K562 (cell line): ENCODE data around the gene ADAM15. TPM values are rescaled to one million over a fixed set of nuclear protein-coding genes. Genes with fewer than 3 reads are reported as not detected.

Experiments used
- CREM ChIP-seq: IDR thresholded peaks from 2 replicates; pipeline ENCODE4 v1.6.1; 2014; ENCODE audit warnings: antibody characterized with exemption, low read depth
- E2F8 ChIP-seq: fragments of 450-650 bp; IDR thresholded peaks from 2 replicates; pipeline ENCODE4 v1.7.1; 2018; ENCODE audit warnings: mild to moderate bottlenecking, low read depth; ENCODE audit not compliant: partially characterized antibody
- EP400 ChIP-seq: fragments of 450-650 bp; IDR thresholded peaks from 2 replicates; pipeline ENCODE4 v1.6.1; 2017; ENCODE audit warnings: antibody characterized with exemption, mild to moderate bottlenecking, moderate library complexity
- FOXP1 ChIP-seq: sonication (generic); formaldehyde crosslinking; IDR thresholded peaks from 2 replicates; pipeline ENCODE4 v1.8.0; 2022; ENCODE audit warnings: mild to moderate bottlenecking, missing genetic modification reagents
- HDAC1 ChIP-seq, 2 experiments: fragments of 450-650 bp; IDR thresholded peaks; 2 replicates each; pipeline ENCODE4 v1.6.1; 2016 to 2017; ENCODE audit warnings: inconsistent platforms in 1 of 2, mild to moderate bottlenecking in 1 of 2, moderate library complexity in 1 of 2
- HNRNPH1 ChIP-seq: fragments of 200-400 bp; formaldehyde crosslinking; optimal IDR thresholded peaks from 2 replicates; pipeline ENCODE3; 2017; ENCODE audit warnings: low read depth, mild to moderate bottlenecking, low read length, moderate library complexity
- MEF2A ChIP-seq: IDR thresholded peaks from 2 replicates; pipeline ENCODE4 v1.6.1; 2011; ENCODE audit warnings: low read depth, mild to moderate bottlenecking, low read length, moderate library complexity; ENCODE audit not compliant: control insufficient read depth
- NBN ChIP-seq: fragments of 450-650 bp; IDR thresholded peaks from 2 replicates; pipeline ENCODE4 v1.6.1; 2016; ENCODE audit warnings: low read depth, mild to moderate bottlenecking
- PHTF2 ChIP-seq: fragments of 250-450 bp; sonication (Bioruptor Pico); IDR thresholded peaks from 2 replicates; pipeline ENCODE4 v1.5.0; 2021; ENCODE audit warnings: mild to moderate bottlenecking
- RBBP5 ChIP-seq: fragments of 200-600 bp; sonication (generic); IDR thresholded peaks from 2 replicates; pipeline ENCODE4 v1.6.1; 2012; ENCODE audit warnings: borderline replicate concordance, mild to moderate bottlenecking, low read length, control low read depth, inconsistent platforms; ENCODE audit not compliant: insufficient read depth, poor library complexity, severe bottlenecking
- SMAD4 ChIP-seq: fragments of 250-450 bp; sonication (Bioruptor Pico); conservative IDR thresholded peaks from 2 replicates; pipeline ENCODE4 v1.8.0; 2021; ENCODE audit warnings: inconsistent platforms, mild to moderate bottlenecking, moderate library complexity
- SP1 ChIP-seq: sonication (generic); formaldehyde crosslinking; IDR thresholded peaks from 2 replicates; pipeline ENCODE4 v1.8.1; 2022; ENCODE audit warnings: mild to moderate bottlenecking, missing genetic modification reagents
- UBTF ChIP-seq, 2 experiments: IDR thresholded peaks; 2 replicates each; pipeline ENCODE4 v1.6.1; 2012; ENCODE audit warnings: improper control_type of control experiment in 2 of 2, low read depth in 2 of 2, low read length in 2 of 2, borderline replicate concordance in 1 of 2
- ZNF121 ChIP-seq: sonication (generic); formaldehyde crosslinking; conservative IDR thresholded peaks from 2 replicates; pipeline ENCODE4 v1.8.0; 2022; ENCODE audit warnings: missing genetic modification reagents
- ZNF324 ChIP-seq: fragments of 250-450 bp; sonication (Bioruptor Pico); IDR thresholded peaks from 2 replicates; pipeline ENCODE4 v1.4.0; 2020; ENCODE audit warnings: mild to moderate bottlenecking
- ZNF511 ChIP-seq: sonication (generic); formaldehyde crosslinking; IDR thresholded peaks from 2 replicates; pipeline ENCODE4 v1.8.0; 2022; ENCODE audit warnings: mild to moderate bottlenecking, missing genetic modification reagents
- ZSCAN32 ChIP-seq: fragments of 450-650 bp; formaldehyde crosslinking; IDR thresholded peaks from 2 replicates; pipeline ENCODE4 v1.4.0; 2020; ENCODE audit warnings: mild to moderate bottlenecking, moderate library complexity
- polyA plus RNA-seq, 8 experiments: library from polyadenylated mRNA; depleted of rRNA in 4 of 8; stranded (reverse) in 5 of 8; unstranded in 3 of 8; fragments of >200 nt; fragmentation: Nextera tagmentation in 2 of 8; fragmentation: Illumina TruSeq in 1 of 8; extraction: Ambion mirVana in 2 of 8; extraction: Trizol in 1 of 8; gene quantifications; 2 replicates each; pipeline versions ENCODE4 v1.2.1 to v1.2.3, GENCODE V29; 2011 to 2014; ENCODE audit warnings: inconsistent platforms in 1 of 8, missing spikeins in 1 of 8
- total RNA-seq, 7 experiments: library from RNA; depleted of rRNA in 6 of 7; stranded (reverse); fragments of >200 nt in 6 of 7; fragmentation: Illumina TruSeq in 2 of 7; extraction: Trizol in 2 of 7; gene quantifications; 2 replicates each; pipeline versions ENCODE4 v1.2.1 to v1.2.3, GENCODE V29; 2011 to 2021; ENCODE audit warnings: low replicate concordance in 1 of 7

ADAM15 gene
- total and polyA plus RNA-seq, 9 of the 15 experiments (the other 6 are each of a cell fraction or from before 2014, with no cell fraction given), result 0.69 to 72.3 (median 32.8) TPM

GRCh38 chr1:155070721-155071569 lies 19.8 kb downstream of the ADAM15 start (continued):
- peak; percentile 68 for TF ChIP-seq E2F8
- peak in 1 of 2 experiments; percentile 67; a peak in 1 of 4 replicates for TF ChIP-seq HDAC1 (IDR thresholded peaks at IDR 0.05)
- TF ChIP-seq SP1 (CRISPR knock-in tag), result peak; percentile 34; the same call in 1 of the 2 replicates
- no peak for TF ChIP-seq PHTF2 (CRISPR knock-in tag)
- no peak for TF ChIP-seq ZSCAN32 (CRISPR knock-in tag)
- no peak for TF ChIP-seq HNRNPH1
- peak; percentile 53; the same call in 1 of the 2 replicates for TF ChIP-seq EP400
- peak in 1 of 2 experiments; percentile 42; a peak in 1 of 4 replicates for TF ChIP-seq UBTF (IDR thresholded peaks at IDR 0.05; ENCODE audit: borderline replicate concordance in 1 of 2, low read depth in 2 of 2, low read length in 2 of 2)
- TF ChIP-seq MEF2A, result no peak
- no peak for TF ChIP-seq RBBP5
- 0 out of 2 replicates have a peak, but pooled peaks have one; percentile 28 for TF ChIP-seq NBN
- TF ChIP-seq ZNF121 (CRISPR knock-in tag), result no peak
- peak; percentile 75; the same call in 1 of the 2 replicates for TF ChIP-seq FOXP1 (CRISPR knock-in tag)
- TF ChIP-seq ZNF324 (CRISPR knock-in tag), result no peak
- TF ChIP-seq SMAD4, result peak; percentile 78; the same call in 1 of the 2 replicates
- peak; percentile 73; the same call in 1 of the 2 replicates for TF ChIP-seq ZNF511 (CRISPR knock-in tag)
- peak; percentile 80 for TF ChIP-seq CREM
